GM12878 (cell line): ENCODE data around the gene AMOTL1. TPM values are rescaled to one million over a fixed set of nuclear protein-coding genes. Genes with fewer than 3 reads are reported as not detected.

ENCODE experiments used
- ATAC-seq: fragments of 200-7000 bp; cut with Tn5 transposase; 3 replicates; pipeline ENCODE4 v1.9.1; 2020; ENCODE audit warnings: mild to moderate bottlenecking, moderate library complexity
- BruUV-seq: library from RNA; stranded (reverse); fragments of 400-500 nt; replicated peaks from 2 replicates; lab custom pipeline; 2021; lab: Mats Ljungman, UMichigan
- CTCF ChIA-PET: fragments of 300-600 bp; sonication (Branson Sonifier 250); formaldehyde crosslinking; extraction: SDS; loops from one replicate; lab custom pipeline; 2021; ENCODE audit warnings: inconsistent platforms; lab: Yijun Ruan, JAX
- POLR2A ChIA-PET: fragments of 350-600 bp; formaldehyde crosslinking; extraction: SDS; loops from one replicate; lab custom pipeline; 2021; ENCODE audit warnings: inconsistent platforms; lab: Charles Lee
- RAD21 ChIA-PET: fragments of 300-600 bp; sonication (Branson Sonifier 250); formaldehyde crosslinking; loops from one replicate; lab custom pipeline; 2023; ENCODE audit warnings: antibody characterized with exemption; ENCODE audit not compliant: unreplicated experiment; lab: Charles Lee
- SMC1A ChIA-PET: fragments of 300-600 bp; sonication (Branson Sonifier 250); formaldehyde crosslinking; loops from one replicate; lab custom pipeline; 2023; ENCODE audit not compliant: unreplicated experiment, uncharacterized antibody; lab: Charles Lee
- DNase-seq: peaks from one replicate; pipeline ENCODE4 v3.0.0-alpha.2; 2011; ENCODE audit warnings: low read depth, low spot score
- FAIRE-seq: peaks from 3 replicates; lab custom pipeline; 2011; peaks lifted over from hg19 to GRCh38; lab: Jason Lieb, UNC
- H2AFZ ChIP-seq: 2 replicates; pipeline ENCODE4 v1.6.0; 2011; ENCODE audit warnings: low read depth, low read length, control low read depth; ENCODE audit not compliant: control insufficient read depth
- H3K27ac ChIP-seq: 2 replicates; pipeline ENCODE4 v1.5.1; 2011; ENCODE audit warnings: control low read depth; ENCODE audit not compliant: control insufficient read depth, insufficient read depth
- H3K27me3 ChIP-seq, 2 experiments: replicated peaks in 1 of 2; 2 replicates each; pipeline versions ENCODE4 v1.6.0 to v1.6.1; 2011; ENCODE audit warnings: low read length in 1 of 2; ENCODE audit not compliant: control insufficient read depth in 2 of 2, insufficient read depth in 2 of 2
- H3K36me3 ChIP-seq, 2 experiments: 2 replicates each; pipeline ENCODE4 v1.5.1; 2011; ENCODE audit warnings: low read length in 1 of 2; ENCODE audit not compliant: control insufficient read depth in 2 of 2, insufficient read depth in 2 of 2
- H3K4me1 ChIP-seq: 2 replicates; pipeline ENCODE4 v1.6.1; 2011; ENCODE audit warnings: mild to moderate bottlenecking, low read length, moderate library complexity, mixed read lengths; ENCODE audit not compliant: control insufficient read depth, insufficient read depth
- H3K4me2 ChIP-seq: 2 replicates; pipeline ENCODE4 v1.6.0; 2011; ENCODE audit warnings: control low read depth; ENCODE audit not compliant: control insufficient read depth, insufficient read depth
- H3K4me3 ChIP-seq: fragments of 200-600 bp; sonication (generic); 2 replicates; pipeline ENCODE4 v1.5.1; 2016
- H3K79me2 ChIP-seq: 2 replicates; pipeline ENCODE4 v1.6.0; 2011; ENCODE audit warnings: low read length; ENCODE audit not compliant: control insufficient read depth, insufficient read depth
- H3K9ac ChIP-seq: 2 replicates; pipeline ENCODE4 v1.8.0; 2011; ENCODE audit warnings: low read length, control low read depth, mixed read lengths; ENCODE audit not compliant: control insufficient read depth, insufficient read depth
- H3K9me3 ChIP-seq: replicated peaks from 3 replicates; pipeline ENCODE4 v1.5.1; 2011; ENCODE audit warnings: mild to moderate bottlenecking, low read length; ENCODE audit not compliant: control insufficient read depth, insufficient read depth
- H4K20me1 ChIP-seq: 2 replicates; pipeline ENCODE4 v1.6.0; 2011; ENCODE audit not compliant: control insufficient read depth, insufficient read depth
- CEBPZ ChIP-seq: fragments of 150-350 bp; IDR thresholded peaks from 2 replicates; pipeline ENCODE4 v1.6.1; 2016; ENCODE audit warnings: low read depth, low read length
- CHD1 ChIP-seq: IDR thresholded peaks from 2 replicates; pipeline ENCODE4 v1.6.1; 2012; ENCODE audit warnings: low read depth, low read length, improper control_type of control experiment
- ELK1 ChIP-seq: IDR thresholded peaks from 2 replicates; pipeline ENCODE4 v1.6.1; 2012; ENCODE audit warnings: low read depth, low read length, improper control_type of control experiment
- FOXM1 ChIP-seq: IDR thresholded peaks from 2 replicates; pipeline ENCODE4 v1.6.1; 2012; ENCODE audit warnings: low read depth, mild to moderate bottlenecking, inconsistent platforms, low read length, moderate library complexity
- GABPA ChIP-seq: IDR thresholded peaks from 2 replicates; pipeline ENCODE4 v1.6.1; 2014; ENCODE audit warnings: antibody characterized with exemption, low read depth, mild to moderate bottlenecking, inconsistent platforms
- IRF4 ChIP-seq: IDR thresholded peaks from 2 replicates; pipeline ENCODE4 v1.6.1; 2011; ENCODE audit warnings: low read depth, low read length
- JUNB ChIP-seq: IDR thresholded peaks from 2 replicates; pipeline ENCODE4 v1.6.1; 2016; ENCODE audit warnings: antibody characterized with exemption, mild to moderate bottlenecking
- LARP7 ChIP-seq: fragments of 450-650 bp; IDR thresholded peaks from 2 replicates; pipeline ENCODE4 v1.6.1; 2017; ENCODE audit warnings: mild to moderate bottlenecking
- NFIC ChIP-seq: IDR thresholded peaks from 2 replicates; pipeline ENCODE4 v1.6.1; 2012; ENCODE audit warnings: low read depth, mild to moderate bottlenecking, inconsistent platforms, low read length, moderate library complexity
- POLR2AphosphoS2 ChIP-seq: IDR thresholded peaks from 2 replicates; pipeline ENCODE4 v1.6.1; 2011; ENCODE audit warnings: low read depth, mild to moderate bottlenecking, low read length, improper control_type of control experiment, moderate library complexity
- RFX5 ChIP-seq: IDR thresholded peaks from 2 replicates; pipeline ENCODE4 v1.6.1; 2011; ENCODE audit warnings: low read depth, low read length, improper control_type of control experiment
- RUNX3 ChIP-seq: IDR thresholded peaks from 2 replicates; pipeline ENCODE4 v1.6.1; 2012; ENCODE audit warnings: low read length, inconsistent platforms
- SMC3 ChIP-seq: IDR thresholded peaks from 2 replicates; pipeline ENCODE4 v1.6.1; 2011; ENCODE audit warnings: low read length, improper control_type of control experiment, borderline replicate concordance
- USF2 ChIP-seq: IDR thresholded peaks from 2 replicates; pipeline ENCODE4 v1.6.1; 2011; ENCODE audit warnings: low read depth, low read length, improper control_type of control experiment, borderline replicate concordance
- ZNF687 ChIP-seq: fragments of 450-650 bp; IDR thresholded peaks from 2 replicates; pipeline ENCODE4 v1.6.1; 2017; ENCODE audit warnings: mild to moderate bottlenecking, moderate library complexity
- WGBS: methylation state at CpG from one replicate; pipeline ENCODE4 v1.1.6; 2016; ENCODE audit warnings: low lambda C conversion rate; ENCODE audit not compliant: insufficient replicate concordance, insufficient coverage; ENCODE audit errors: missing lambda C conversion rate; 5-methylcytosine and 5-hydroxymethylcytosine counted together
- in situ Hi-C: fragments of 300-500 bp; cut with MboI; formaldehyde crosslinking; loops from 9 replicates; pipeline ENCODE4 v1.14.3; 2018; ENCODE audit warnings: mixed read lengths
- intact Hi-C: fragments of 100-400 bp; cut with micrococcal nuclease; formaldehyde crosslinking; loops from one replicate; pipeline ENCODE4 v1.14.2; 2022; ENCODE audit not compliant: unreplicated experiment
- polyA plus RNA-seq, 11 experiments: library from polyadenylated mRNA; depleted of rRNA in 4 of 11; unstranded in 6 of 11; stranded (reverse) in 5 of 11; fragments of >200 nt; fragmentation: Nextera tagmentation in 4 of 11; fragmentation: Illumina TruSeq in 1 of 11; extraction: Ambion mirVana in 4 of 11; extraction: Trizol in 1 of 11; gene quantifications; 1 replicate in 1 of 11; 2 replicates in 10 of 11; pipeline versions ENCODE4 v1.2.1 to v1.2.3, GENCODE V29; 2011 to 2016; ENCODE audit warnings: inconsistent platforms in 2 of 11, missing spikeins in 2 of 11, low read depth in 1 of 11
- total RNA-seq, 4 experiments: library from RNA; depleted of rRNA in 3 of 4; stranded (reverse); fragments of >200 nt in 3 of 4; fragmentation: Illumina TruSeq in 1 of 4; extraction: Trizol in 1 of 4; gene quantifications; 2 replicates each; pipeline versions ENCODE4 v1.2.1 to v1.2.3, GENCODE V29; 2013 to 2021

Gene AMOTL1
- total and polyA plus RNA-seq, 10 of the 15 experiments (the other 5 are each of a cell fraction or from before 2014, with no cell fraction given), result under 0.01 to 0.41 (median 0.01) TPM; not detected in 7

GRCh38 chr11:94888204-94888603 is 120.0 kb downstream of the AMOTL1 start:
- H3K27ac ChIP-seq, result no peak overlapping the region
- ChIA-PET SMC1A (no interaction called here), RAD21 (no interaction called here), POLR2A (no interaction called here), CTCF (no interaction called here)
- 0% methylated on average over 1 of the region's 1 CpG for WGBS
- no TSS peak for BruUV-seq
- H4K20me1 ChIP-seq, result no peaks in the 10 kb centered on the region
- H3K4me3 ChIP-seq, result no peak overlapping the region
- H3K4me1 ChIP-seq, result no peaks in the 10 kb centered on the region
- intact Hi-C loops, result no loop called here
- no peak overlapping the region for H3K4me2 ChIP-seq
- H3K9me3 ChIP-seq, result no peaks in the 10 kb centered on the region
- H2AFZ ChIP-seq, result no peak overlapping the region
- H3K9ac ChIP-seq, result no peak overlapping the region
- DNase-seq, result no peak
- no peaks in the 10 kb centered on the region for H3K79me2 ChIP-seq
- no peak for ATAC-seq
- in situ Hi-C loops, result no loop called here
- FAIRE-seq, result no peak
- no peaks in the 10 kb centered on the region for H3K36me3 ChIP-seq
- no peaks in the 10 kb centered on the region for H3K27me3 ChIP-seq
- TF ChIP-seq GABPA (no peak), RFX5 (no peak), SMC3 (no peak), USF2 (no peak), POLR2AphosphoS2 (no peak), ELK1 (no peak), LARP7 (no peak), RUNX3 (no peak), JUNB (no peak), ZNF687 (no peak), CEBPZ (no peak), CHD1 (no peak), NFIC (no peak), FOXM1 (no peak), IRF4 (no peak)
